Cardiac septum (tissue), 1 donor: ENCODE data around the gene COA8. TPM values are rescaled to one million over a fixed set of nuclear protein-coding genes. Genes with fewer than 3 reads are reported as not detected.
A peak's percentile ranks its signal among the peaks of the same experiment; 100 is the strongest.
"Not testable (repeated sequence)": the region's sequence is repeated elsewhere in the genome, so short reads cannot be mapped to it uniquely, and the experiment has no call there.

Experiments used
- DNase-seq: peaks from one replicate; pipeline ENCODE4 v3.0.0-alpha.2; 2020; ENCODE audit warnings: low spot score
- intact Hi-C: fragments of 100-400 bp; cut with DNase I; formaldehyde crosslinking; loops from one replicate; pipeline ENCODE4 v1.14.0; 2022
- total RNA-seq: library from RNA; stranded (reverse); fragmentation: NEBNext Ultra II Directional; extraction: Animal tissue kit (Norgen Biotek cat#: 25700); gene quantifications from one replicate; pipeline ENCODE4 v1.2.1, GENCODE V29; 2021
- donor health status: DM: no; HTN: no; CAD: no.

The COA8 gene
- total RNA-seq, 1 donor from 2014 or later = 43.8 TPM

DNA sequence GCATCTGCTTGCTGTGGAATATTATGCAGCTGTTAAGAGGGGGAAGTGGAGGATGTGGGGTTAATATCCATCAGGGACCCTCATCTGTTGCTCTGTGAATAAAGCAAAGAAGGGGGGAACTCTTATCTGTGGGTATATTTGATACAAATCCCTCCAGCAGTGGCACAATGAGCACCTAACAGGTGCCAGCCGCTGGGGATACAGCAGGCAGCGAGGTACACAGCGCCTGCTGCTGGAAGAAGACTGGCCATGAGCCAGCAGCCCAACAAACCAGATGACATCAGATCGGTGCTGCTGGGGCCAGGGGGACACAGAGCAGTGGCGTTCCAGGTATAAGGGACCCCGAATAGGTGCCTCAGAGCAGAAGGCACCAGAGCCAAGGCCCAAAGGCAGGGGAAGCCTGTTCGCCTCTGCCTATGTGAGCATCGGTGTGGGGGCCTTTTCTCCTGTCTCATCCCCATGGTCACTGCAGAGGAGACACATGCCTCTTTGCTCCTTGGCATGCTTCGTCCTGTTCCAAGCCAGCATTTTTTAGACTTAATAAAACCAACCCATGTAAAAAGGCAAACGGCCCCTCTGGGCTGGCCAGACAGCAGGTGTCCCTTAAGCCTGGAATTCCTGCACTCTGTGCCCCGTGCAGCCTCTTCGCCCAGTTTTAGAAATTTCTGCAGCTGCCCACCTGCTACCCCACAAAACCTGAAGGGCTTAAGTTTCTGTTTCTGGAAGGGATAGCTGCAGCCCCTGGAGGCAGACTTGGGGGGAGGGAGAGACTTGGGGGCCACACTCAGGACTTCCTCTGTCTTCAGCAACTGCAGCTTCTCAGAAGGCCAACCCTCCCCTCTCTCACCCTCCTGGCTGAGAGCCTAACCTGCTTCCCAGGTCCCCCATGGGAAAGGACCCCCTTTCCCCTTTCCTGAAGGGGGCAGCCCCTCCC lies 38.5 kb upstream of the COA8 start:
- intact Hi-C loops = no loop called here
- DNase-seq = no peak

DNA sequence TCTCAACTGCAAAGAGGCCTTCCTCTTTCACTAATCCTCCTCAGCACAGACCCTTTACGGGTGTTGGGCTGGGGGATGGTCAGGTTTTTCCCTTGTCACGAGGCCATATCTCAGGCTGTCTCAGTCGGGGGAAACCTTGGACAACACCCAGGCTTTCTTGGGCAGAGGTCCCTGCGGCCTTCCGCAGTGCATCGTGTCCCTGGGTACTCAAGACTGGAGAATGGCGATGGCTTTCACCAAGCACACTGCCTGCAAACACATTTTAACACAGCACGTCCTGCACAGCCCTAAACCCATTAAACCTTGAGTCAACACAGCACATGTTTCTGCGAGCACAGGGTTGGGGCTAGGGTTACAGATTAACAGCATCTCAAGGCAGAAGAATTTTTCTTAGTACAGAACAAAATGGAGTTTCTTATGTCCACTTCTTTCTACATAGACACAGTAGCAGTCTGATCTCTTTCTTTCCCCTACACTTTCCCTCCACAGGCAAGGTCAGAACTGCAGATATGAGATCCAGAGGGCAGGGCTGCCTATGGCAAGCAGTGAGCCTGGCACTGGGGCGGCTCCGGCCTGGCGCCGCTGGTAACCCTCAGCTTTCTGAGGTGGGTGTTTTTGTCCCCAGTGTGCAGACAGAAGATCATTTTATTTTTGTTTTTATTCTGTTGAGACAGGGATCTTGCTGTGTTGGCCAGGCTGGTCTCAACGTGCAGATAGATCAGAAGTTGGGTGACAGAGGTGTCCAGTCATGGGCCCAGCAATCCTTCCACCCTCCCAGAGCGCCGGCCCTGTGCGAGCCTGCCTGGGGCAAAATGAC lies 37.1 kb upstream of the COA8 start:
- intact Hi-C loops, DNase-seq: not testable (repeated sequence)

- intact Hi-C loops = no loop called here
- DNase-seq = no peak
These were observed 36.4 kb upstream of the COA8 start for GRCh38 chr14:103526247-103526913.

- no peak for DNase-seq
- intact Hi-C loops = no loop called here
These were observed 35.9 kb upstream of the COA8 start for GRCh38 chr14:103526914-103527248.

DNA sequence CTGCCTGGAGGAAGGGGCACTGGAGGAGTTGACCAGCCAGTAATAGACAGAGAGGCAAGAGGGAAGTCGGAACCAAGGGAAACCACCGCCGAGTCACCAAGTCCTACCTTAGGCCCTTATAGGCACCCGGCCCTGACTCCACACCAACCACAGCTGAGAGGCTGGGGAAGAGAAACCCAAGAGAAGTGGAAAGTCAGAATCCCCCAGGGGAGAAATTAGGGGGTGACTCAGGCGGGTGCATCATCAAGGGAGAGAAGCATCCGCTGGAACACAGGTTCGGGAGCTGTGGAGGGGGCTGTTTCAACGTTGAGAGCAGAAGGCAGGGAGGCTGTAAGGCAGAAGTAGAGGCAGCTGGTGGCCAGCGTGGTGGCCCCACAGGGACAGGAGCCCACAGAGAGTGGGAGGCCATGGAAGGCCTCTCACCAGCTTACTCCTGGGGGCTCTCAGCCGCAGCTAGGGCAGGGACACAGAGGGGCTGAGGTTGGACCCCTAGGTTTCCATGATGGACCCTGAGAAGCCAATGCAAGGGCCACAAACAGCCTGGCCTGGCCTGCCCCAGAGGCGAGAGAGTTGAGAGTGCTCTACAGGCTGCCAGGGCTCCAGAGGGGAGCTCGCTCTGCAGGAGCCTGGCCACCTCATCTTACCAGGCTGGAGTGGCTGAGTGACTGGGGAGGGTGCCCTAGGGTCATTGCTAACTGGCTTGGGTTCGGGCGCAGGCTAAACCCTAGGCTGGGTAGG lies 35.2 kb upstream of the COA8 start:
- no peak for DNase-seq
- intact Hi-C loops = no loop called here

- no peak for DNase-seq
- intact Hi-C loops = no loop called here
These were observed 34.6 kb upstream of the COA8 start for GRCh38 chr14:103528146-103528586.

GRCh38 chr14:103528587-103529382 lies 34.0 kb upstream of the COA8 start, which contains the start of gene TRMT61A:
Gene TRMT61A, plus strand, starts transcription at chr14:103529196. Its CDS starts 783 bp downstream, at chr14:103529979.
- intact Hi-C loops = no loop called here
- peak; percentile 93 for DNase-seq

DNA sequence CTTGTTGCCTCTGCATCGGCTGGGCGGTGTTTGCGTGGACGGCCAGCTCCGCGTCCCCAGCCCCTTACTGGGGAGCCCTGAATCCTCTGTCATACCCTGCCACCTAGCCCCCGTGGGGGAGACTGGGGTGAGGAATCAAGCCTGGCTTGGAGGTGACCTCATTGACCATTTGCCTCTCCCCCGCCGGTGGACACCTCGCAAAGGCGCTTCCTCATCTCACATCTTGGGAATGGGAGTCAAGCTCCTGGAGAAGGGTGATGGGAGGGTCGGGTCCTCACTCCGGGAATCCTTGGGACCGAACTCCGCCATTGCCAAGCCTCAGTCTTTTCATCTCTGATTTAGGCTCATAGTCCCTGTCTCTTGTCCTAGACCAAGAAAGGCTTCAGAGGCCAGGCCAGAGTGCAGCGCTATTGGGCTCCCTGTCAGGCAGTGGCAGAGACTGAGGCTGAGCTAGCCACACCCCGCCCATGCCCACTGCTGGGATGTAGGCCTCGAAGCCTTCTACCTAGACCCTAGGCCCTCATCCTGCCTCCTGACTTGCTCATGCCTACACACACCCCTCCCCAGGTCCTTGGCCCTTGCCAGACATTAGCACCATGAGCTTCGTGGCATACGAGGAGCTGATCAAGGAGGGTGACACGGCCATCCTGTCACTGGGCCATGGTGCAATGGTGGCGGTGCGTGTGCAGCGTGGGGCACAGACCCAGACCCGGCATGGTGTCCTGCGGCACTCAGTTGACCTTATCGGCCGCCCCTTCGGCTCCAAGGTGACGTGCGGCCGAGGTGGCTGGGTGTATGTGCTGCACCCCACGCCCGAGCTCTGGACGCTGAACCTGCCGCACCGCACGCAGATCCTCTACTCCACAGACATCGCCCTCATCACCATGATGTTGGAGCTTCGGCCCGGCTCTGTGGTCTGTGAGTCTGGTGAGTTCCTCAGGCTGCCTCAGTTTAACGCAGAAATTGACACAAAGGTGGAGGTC lies 33.1 kb upstream of the COA8 start:
- DNase-seq = no peak
- intact Hi-C loops = no loop called here

- no peak for DNase-seq
- intact Hi-C loops = no loop called here
These were observed 32.4 kb upstream of the COA8 start for GRCh38 chr14:103530390-103530789.

DNA sequence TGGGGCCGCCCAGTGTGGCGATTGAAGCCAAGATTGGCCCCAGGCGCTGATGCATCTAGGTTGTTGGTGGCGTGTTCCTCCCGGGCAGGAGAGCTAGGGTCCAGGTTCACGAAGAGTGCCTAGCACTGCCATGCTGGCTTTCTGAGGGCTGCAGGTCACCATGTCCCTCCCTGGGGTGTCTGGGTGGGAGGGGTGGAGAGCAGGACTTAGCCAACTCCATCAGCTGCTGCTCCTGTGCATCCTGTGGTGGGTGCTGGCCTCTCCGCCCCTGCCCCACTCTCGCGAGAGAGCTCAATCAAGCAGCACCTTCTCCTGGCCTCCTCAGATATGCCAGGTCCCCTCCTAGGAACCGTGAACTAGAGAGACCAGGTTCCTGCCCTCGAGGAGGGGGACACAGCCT lies 31.9 kb upstream of the COA8 start:
- DNase-seq = no peak
- intact Hi-C loops = no loop called here

- intact Hi-C loops = no loop called here
- no peak for DNase-seq
These were observed 31.1 kb upstream of the COA8 start for GRCh38 chr14:103531421-103532215.

DNA sequence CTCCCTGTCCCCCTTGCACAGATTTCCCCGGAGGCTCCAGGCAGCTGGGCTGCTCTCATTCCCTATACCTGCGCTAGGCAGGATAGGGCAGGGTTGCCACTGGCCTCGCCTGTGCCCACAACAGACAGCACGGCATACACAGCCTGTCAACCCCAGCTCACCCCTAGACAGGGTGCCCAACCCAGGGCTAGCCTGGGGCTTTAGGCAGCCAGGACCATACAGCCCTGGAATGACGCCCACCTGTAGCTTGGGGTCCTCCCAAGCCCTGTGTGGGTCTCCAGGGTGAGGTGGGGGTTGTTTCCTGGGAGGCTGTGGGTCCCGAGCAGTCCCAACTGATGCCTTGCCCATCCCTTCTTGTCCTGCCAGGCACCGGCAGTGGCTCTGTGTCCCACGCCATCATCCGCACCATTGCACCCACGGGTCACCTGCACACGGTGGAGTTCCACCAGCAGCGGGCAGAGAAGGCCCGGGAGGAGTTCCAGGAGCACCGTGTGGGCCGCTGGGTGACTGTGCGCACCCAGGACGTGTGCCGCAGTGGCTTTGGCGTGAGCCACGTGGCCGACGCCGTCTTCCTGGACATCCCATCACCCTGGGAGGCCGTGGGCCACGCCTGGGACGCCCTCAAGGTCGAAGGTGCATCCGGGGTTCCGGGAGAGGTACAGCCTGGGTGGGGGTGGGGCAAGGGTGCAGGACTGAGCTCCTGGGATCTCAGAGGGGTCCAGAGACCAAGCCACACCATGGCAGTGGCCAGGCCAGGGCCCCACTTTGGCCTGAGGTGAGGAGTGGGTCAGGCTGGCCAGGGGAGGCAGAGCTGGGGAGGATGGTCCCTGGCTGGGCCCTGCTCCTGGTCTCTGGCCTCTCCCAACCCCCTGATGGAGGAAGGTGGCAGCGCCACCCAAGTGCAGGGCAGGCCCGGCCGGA lies 30.3 kb upstream of the COA8 start:
- intact Hi-C loops = no loop called here
- no peak for DNase-seq

DNA sequence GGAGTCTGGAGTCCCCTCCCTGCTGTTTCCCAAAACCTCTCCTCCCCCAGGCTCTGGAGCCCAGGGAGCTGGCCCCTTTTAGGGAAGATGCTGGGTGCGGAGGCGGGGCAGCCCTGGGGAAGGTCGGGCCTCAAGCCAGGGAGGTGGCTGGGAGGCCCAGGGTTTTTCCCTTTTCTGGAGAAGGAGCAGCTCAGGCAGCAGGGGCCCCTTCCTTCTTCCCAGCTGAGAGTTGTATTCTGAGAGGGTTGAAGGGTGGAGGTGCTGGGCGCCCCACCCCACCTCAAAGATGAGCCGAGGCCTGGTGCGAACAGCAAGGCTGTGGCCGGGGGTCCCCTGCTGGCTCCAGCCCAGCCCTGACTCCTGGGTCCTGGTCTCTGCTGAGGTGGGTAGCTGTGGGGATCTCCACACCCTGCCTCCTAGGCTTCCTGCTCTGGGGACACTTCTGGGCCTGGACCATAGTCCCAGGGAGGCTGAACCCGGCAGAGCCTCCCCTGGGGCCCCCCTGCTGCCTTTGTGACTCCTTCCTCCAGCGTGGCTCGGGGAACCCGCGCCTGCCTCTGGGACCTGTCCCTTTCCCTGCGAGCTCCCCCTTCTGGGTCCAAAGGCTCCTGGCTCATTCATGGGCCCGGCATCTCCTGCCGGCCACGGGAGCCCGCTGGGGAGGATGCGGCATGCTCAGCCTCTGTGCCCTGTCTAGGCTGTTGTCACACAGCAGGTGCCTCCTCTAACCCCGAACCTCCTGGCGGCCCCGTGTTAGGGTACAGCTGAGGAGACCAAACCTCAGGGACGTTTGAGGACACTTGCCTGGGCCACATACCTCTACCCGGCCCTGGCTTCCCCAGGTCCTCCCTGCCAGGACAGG lies 29.4 kb upstream of the COA8 start:
- no peak for DNase-seq
- intact Hi-C loops = no loop called here

DNA sequence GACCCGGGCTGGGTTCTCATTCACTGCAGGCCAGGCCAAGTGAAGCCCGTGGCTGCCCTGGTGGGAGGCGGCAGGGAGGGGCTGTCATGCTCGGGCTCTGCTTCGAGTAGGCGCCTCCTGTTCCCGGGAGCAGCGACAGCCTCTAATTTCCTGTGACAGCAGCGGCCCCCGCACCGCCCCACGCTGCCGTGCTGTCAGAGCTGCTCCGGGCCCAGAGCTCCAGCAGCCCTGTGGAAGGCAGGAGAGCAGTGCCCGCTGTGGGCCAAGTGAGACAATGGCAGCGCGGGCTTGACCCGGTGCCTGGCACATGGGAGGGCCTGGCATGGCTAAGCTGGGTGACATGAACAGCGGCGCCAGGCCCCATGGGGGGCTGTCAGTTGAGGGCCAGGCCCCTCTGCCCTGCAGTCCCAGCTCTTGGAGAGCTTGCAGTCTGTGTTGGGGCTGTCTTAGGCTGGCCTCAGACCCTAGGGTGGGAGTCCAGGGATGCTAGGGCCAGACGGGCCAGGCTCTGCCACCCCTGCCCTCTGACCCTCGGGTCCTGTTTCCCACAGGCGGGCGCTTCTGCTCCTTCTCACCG lies 28.7 kb upstream of the COA8 start:
- intact Hi-C loops = no loop called here
- DNase-seq = no peak
